Activated T-cell treated with anti-CD3 and anti-CD28 coated beads, Interleukin-2, amount 50 U/mL, for 72 hours (primary cell): ENCODE measurements around the gene VSIG10L2. TPM values are rescaled to one million over a fixed set of nuclear protein-coding genes. Genes with fewer than 3 reads are reported as not detected.
A peak's percentile ranks its signal among the peaks of the same experiment; 100 is the strongest.

Experiments used
- ATAC-seq, 2 donors: fragments of 150-1000 bp; cut with Tn5 transposase; replicated peaks in 1 of 2; 2 replicates each; pipeline ENCODE4 v1.10.0; 2021; ENCODE audit warnings: moderate library complexity in 2 of 2, mild to moderate bottlenecking in 1 of 2
- DNase-seq, 2 donors: peaks; one replicate each; pipeline ENCODE4 v3.0.0; 2021 to 2022; ENCODE audit warnings: mixed read lengths in 1 of 2
- H3K27ac Mint-ChIP-seq: one replicate; pipeline ENCODE4 v1.8.0; 2022; ENCODE audit warnings: mild to moderate bottlenecking, moderate library complexity, mixed read lengths
- H3K27me3 Mint-ChIP-seq: one replicate; pipeline ENCODE4 v1.8.0; 2022; ENCODE audit warnings: low read depth, mixed read lengths
- H3K36me3 Mint-ChIP-seq, 2 donors: one replicate each; pipeline ENCODE4 v1.8.0; 2022; ENCODE audit warnings: mixed read lengths in 2 of 2, mild to moderate bottlenecking in 1 of 2; ENCODE audit not compliant: insufficient read depth in 2 of 2
- H3K4me1 Mint-ChIP-seq: one replicate; pipeline ENCODE4 v1.8.0; 2022; ENCODE audit warnings: low read depth, mixed read lengths
- H3K4me3 Mint-ChIP-seq, 2 donors: one replicate each; pipeline ENCODE4 v1.8.0; 2022; ENCODE audit warnings: mild to moderate bottlenecking in 2 of 2, mixed read lengths in 2 of 2, moderate library complexity in 2 of 2
- H3K9me3 Mint-ChIP-seq, 2 donors: one replicate each; pipeline ENCODE4 v1.8.0; 2022; ENCODE audit warnings: mixed read lengths in 2 of 2
- total RNA-seq, 2 donors: library from RNA; stranded (reverse); gene quantifications; one replicate each; pipeline ENCODE4 v1.2.3, GENCODE V29; 2022

Gene VSIG10L2
- total RNA-seq, 2 donors from 2014 or later: not detected

DNA sequence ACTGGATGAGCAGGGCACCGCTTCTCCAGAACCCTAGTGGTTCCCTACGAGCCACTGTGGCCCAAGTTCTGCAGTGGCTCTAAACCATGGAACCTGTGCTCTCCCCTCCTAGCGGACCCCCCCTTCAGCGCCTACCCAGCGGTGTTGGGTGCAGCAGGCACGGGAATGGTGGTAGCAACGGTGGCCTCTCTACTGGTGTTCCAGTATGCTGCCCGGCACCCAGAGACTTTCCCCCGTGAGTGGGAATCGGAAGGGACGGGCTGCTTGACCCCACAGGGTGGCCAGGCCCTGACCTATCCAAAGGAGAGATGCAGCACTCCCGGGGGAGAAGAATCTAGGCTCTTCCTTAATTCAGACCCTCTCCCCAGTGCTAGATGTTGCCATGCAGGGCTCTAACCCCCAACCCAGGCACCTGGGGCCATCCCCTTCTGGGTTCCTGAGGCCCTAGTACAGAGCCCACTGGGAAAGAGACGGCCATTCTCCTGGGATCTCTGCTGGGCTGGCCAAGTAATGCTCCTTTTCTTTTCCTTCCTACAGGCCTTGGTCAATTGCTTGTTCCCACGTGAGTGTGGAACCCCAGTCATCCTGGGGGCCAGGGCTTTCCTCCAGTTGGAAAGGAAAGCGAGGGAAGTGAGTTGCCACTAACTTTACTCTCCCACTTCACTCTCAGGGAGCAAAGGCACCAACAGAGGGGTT lies 9.2 kb downstream of the VSIG10L2 start:
- no peaks in the 10 kb centered on the region for H3K36me3 Mint-ChIP-seq
- no peak for DNase-seq
- no peaks in the 10 kb centered on the region for H3K27me3 Mint-ChIP-seq
- H3K4me3 Mint-ChIP-seq: no peak overlapping the region
- H3K9me3 Mint-ChIP-seq: no peaks in the 10 kb centered on the region
- peaks cover 7% of the 10 kb centered on the region for H3K4me1 Mint-ChIP-seq
- no peak overlapping the region for H3K27ac Mint-ChIP-seq
- ATAC-seq: no peak

DNA sequence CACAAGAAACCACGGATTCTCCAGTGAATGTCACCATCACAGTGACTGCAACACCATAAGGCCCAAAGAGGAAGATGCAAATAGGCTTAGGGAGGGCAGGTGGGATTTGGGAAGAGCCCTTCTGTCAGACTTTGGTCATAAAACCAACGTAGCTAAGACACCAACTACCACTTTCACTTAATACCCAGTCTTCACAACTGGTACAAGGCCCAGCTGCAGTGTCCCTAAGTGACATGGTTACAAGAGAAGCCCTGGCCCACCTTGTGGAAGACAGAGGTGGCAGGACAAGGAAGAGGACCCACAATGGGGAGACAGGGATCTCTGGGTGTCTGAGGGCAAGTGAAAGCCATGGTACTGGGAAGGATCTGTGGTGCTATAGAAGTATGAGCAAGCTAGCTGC lies 10.0 kb downstream of the VSIG10L2 start:
- no peak for ATAC-seq
- Mint-ChIP-seq H3K4me1 (peaks cover 7% of the 10 kb centered on the region), H3K4me3 (no peak overlapping the region), H3K27ac (no peak overlapping the region), H3K36me3 (no peaks in the 10 kb centered on the region), H3K27me3 (no peaks in the 10 kb centered on the region), H3K9me3 (no peaks in the 10 kb centered on the region)
- no peak for DNase-seq

DNA sequence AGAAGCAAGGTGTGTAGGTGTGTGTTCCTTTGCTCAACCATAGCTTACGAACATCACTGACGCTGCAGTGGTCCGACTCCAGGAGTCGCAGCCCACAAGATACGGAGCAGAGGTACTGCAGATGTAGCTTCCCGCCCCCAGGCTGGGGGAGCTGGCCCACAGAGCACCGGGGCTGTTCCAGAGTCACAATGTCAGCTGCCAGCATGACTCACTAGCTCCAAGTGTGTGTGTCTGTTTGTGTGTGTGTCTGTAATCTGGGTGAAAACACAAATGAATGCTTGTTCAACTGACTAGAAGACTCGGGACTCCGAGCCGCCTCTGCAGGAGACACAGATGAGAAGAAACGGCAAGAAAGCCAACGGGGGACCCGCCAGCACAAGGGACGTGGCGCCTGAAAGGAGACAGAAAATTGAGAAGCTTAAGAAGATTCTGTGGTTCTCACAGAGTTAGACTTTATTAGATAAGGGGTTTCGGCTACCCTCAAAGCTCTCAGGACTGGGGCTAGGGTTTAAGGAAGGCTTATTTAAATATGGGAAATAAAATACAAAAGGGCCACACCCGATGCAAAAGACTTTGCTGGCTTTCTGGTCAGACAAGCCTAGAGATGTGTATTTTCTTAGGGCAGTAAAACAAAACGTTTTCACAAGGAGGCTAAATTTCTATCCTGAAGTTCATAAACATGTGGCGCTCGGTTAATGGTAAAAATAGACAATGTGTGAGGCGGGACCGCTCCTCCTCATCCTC lies 10.7 kb downstream of the VSIG10L2 start:
- no peaks in the 10 kb centered on the region for H3K36me3 Mint-ChIP-seq
- DNase-seq (no peak), ATAC-seq (no peak)
- H3K27ac Mint-ChIP-seq: no peak overlapping the region
- H3K4me3 Mint-ChIP-seq: no peak overlapping the region
- H3K4me1 Mint-ChIP-seq: peaks cover 8% of the 10 kb centered on the region
- H3K9me3 Mint-ChIP-seq: no peaks in the 10 kb centered on the region
- no peaks in the 10 kb centered on the region for H3K27me3 Mint-ChIP-seq

DNA sequence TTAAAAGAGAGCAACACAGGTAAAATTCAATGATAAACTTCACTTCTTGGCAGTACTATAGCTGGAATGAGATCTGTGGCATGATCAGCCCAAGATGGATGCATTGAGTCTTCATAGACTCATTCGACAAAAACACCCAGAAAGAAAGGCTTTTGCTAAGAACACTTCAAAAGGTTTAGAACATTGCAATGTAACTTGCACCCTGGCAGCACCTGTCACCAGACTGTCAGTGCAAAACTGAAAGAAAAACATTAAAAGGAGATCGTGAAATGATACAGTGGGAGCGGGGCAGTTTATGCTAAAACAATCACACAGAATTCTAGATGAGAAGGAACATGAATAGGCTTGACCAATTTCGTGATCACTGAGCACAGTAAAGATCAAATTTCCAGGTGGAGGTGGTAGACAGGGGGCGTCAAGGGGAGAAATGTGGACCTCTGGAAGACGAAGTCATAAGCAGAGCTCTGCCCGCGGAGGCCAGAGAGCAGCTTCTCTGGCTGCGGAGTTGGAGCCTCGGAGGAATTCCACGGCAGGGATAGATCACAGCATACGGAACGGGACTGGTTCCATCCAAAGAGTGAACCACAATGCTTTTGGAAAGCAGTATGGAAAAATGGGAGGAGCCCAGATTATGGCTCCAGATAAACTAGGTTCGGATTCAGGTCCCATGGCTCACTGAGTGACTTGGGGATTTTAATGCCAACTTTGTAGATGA lies 11.9 kb downstream of the VSIG10L2 start:
- Mint-ChIP-seq H3K27me3 (no peaks in the 10 kb centered on the region), H3K4me3 (peak overlapping the region; percentile 14 to 44), H3K9me3 (peaks cover 0 to 3% of the 10 kb centered on the region in 2 donors), H3K4me1 (peaks cover 19% of the 10 kb centered on the region), H3K27ac (no peak overlapping the region), H3K36me3 (peaks cover 1 to 5% of the 10 kb centered on the region in 2 donors)
- ATAC-seq (no peak), DNase-seq (no peak)

DNA sequence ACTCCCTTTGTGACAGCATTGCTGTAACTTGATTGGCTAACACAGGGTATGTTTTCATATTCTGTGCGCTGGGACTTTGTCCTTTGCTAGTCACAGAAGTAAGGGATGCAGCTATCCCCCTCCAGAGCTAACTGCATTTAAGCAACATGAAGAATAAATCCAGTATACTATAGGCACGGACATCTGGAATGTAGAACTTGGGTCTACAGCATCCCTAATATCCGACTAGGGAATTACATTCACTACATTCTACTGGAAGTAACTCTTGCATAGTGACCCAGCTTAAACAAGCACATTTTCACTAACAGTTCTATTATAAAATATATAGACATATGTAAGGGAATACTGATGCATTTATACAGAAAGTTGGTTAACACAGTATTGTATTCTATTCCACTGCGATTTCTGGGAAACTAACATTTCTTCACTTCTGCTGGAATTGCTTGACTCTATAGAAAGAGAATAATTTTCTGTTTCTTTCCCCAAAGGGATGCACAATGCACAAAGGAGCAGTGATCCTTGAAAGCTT lies 13.1 kb downstream of the VSIG10L2 start:
- no peak overlapping the region for H3K27ac Mint-ChIP-seq
- peaks cover 1 to 5% of the 10 kb centered on the region in 2 donors for H3K36me3 Mint-ChIP-seq
- ATAC-seq (no peak), DNase-seq (no peak)
- H3K4me1 Mint-ChIP-seq: peaks cover 19% of the 10 kb centered on the region
- H3K9me3 Mint-ChIP-seq: peaks cover 0 to 5% of the 10 kb centered on the region in 2 donors
- H3K4me3 Mint-ChIP-seq: no peak overlapping the region
- no peaks in the 10 kb centered on the region for H3K27me3 Mint-ChIP-seq

DNA sequence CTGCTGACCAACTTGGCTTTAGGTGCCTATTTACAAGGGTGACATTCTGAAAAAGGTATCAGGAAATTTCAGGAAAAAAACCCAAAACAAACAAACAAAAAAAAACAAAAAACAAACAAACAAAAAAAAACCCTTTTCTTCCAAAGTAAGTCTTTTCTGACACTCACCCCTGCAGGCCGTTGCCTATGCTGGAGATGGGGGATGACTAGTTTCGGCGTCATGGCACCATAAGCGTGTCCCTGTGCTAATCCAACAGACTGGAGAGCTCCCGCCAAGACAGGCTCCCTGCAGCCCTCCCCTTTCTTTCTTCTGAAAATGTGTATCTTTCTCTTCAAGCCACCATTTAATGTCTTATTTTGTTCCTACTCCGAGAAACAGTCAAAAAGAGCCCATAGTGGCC lies 13.7 kb downstream of the VSIG10L2 start:
- H3K27ac Mint-ChIP-seq: no peak overlapping the region
- DNase-seq: no peak
- H3K4me1 Mint-ChIP-seq: peaks cover 19% of the 10 kb centered on the region
- no peak overlapping the region for H3K4me3 Mint-ChIP-seq
- H3K36me3 Mint-ChIP-seq: peaks cover 1 to 5% of the 10 kb centered on the region in 2 donors
- H3K9me3 Mint-ChIP-seq: peaks cover 0 to 5% of the 10 kb centered on the region in 2 donors
- H3K27me3 Mint-ChIP-seq: no peaks in the 10 kb centered on the region
- ATAC-seq: no peak

DNA sequence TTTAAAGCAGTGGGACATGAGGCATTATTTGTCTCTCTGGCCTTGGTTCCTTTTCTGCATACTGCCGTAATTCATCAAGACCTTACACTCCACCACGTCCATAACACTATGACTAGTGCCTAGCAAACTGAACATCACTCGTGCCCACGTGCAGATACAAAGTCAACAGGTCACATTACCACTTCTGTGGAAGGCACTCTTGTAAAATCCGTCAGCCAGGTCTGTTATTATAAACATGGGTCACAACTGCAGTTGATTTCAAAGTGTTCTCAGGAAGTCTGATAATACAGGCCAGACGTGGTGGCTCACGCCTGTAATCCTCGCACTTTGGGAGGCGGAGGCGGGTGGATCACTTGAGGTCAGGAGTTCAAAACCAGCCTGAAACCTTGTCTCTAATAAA lies 14.1 kb downstream of the VSIG10L2 start:
- H3K9me3 Mint-ChIP-seq: peaks cover 0 to 5% of the 10 kb centered on the region in 2 donors

DNA sequence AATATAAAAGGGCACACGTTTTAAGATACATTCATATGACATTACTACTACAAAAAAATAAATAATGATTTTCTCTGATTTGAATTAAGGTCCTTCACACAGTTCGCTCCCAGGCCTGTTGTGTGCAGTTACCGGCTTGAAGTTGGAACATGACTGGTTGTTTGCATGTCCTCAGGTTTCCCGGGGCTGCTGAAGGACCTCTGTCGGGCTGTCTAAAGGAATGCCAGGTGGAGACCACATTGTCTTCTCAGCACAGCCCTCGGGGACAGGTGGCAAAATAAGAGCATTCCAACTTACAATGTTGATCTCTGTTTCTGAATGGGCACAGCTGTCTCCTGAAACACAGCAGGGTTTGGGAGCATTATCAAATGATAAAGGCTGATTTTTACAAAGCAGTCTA lies 14.9 kb downstream of the VSIG10L2 start:
- H3K27ac Mint-ChIP-seq: no peak overlapping the region
- H3K4me1 Mint-ChIP-seq: peaks cover 19% of the 10 kb centered on the region
- DNase-seq: no peak
- no peak overlapping the region for H3K4me3 Mint-ChIP-seq
- no peak for ATAC-seq
- no peaks in the 10 kb centered on the region for H3K27me3 Mint-ChIP-seq
- H3K36me3 Mint-ChIP-seq: peaks cover 1 to 5% of the 10 kb centered on the region in 2 donors
- peaks cover 0 to 5% of the 10 kb centered on the region in 2 donors for H3K9me3 Mint-ChIP-seq

More for the DNA sequence above, 14.1 kb downstream of the VSIG10L2 start:
- ATAC-seq (no peak), DNase-seq (no peak)
- peaks cover 1 to 5% of the 10 kb centered on the region in 2 donors for H3K36me3 Mint-ChIP-seq
- peaks cover 19% of the 10 kb centered on the region for H3K4me1 Mint-ChIP-seq
- H3K27me3 Mint-ChIP-seq: no peaks in the 10 kb centered on the region
- no peak overlapping the region for H3K4me3 Mint-ChIP-seq
- no peak overlapping the region for H3K27ac Mint-ChIP-seq

DNA sequence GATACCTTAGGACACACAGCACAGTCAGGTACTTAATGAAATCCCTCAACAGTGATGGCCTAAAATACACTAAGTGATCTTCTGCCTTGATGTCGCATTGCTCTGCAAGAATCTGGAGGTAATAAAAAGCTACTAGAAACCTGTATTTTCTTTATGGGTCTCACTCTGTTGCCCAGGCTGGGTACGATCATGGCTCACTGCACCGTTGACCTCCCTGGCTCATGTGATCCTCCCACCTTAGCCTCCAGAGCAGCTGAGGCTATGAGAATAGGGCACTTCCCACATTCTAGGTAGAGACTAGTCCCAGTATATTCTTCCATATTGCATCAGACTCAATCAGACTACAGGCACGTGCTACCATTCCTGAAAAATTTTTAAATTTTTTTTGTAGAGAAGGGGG lies 21.7 kb downstream of the VSIG10L2 start:
- Mint-ChIP-seq H3K4me3 (no peak overlapping the region), H3K4me1 (peaks cover 2% of the 10 kb centered on the region), H3K27me3 (no peaks in the 10 kb centered on the region), H3K9me3 (peaks cover 0 to 4% of the 10 kb centered on the region in 2 donors), H3K36me3 (peaks cover 0 to 3% of the 10 kb centered on the region in 2 donors), H3K27ac (no peak overlapping the region)
- DNase-seq: no peak
- no peak for ATAC-seq

DNA sequence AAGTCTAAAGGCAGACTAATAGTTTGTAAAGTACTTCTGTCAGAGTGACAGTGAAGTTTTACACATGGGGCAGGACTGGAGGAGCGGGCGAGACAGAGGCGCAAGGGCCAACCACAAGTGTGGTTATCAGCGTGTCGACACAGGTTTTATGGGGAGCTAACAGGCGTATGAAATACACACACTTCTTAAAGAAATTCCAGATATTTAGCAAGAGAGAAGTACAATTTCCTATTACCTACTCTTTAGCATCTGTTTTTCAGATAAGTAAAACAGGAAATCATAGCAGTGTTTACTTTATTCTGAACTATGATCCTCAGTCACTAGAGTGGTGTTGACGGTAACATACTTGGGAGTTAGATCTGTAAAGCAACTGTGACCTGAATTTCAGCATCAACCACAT lies 22.5 kb downstream of the VSIG10L2 start:
- Mint-ChIP-seq H3K27ac (no peak overlapping the region), H3K4me3 (no peak overlapping the region), H3K27me3 (no peaks in the 10 kb centered on the region), H3K36me3 (no peaks in the 10 kb centered on the region), H3K4me1 (no peaks in the 10 kb centered on the region), H3K9me3 (no peaks in the 10 kb centered on the region)
- DNase-seq (no peak), ATAC-seq (no peak)

DNA sequence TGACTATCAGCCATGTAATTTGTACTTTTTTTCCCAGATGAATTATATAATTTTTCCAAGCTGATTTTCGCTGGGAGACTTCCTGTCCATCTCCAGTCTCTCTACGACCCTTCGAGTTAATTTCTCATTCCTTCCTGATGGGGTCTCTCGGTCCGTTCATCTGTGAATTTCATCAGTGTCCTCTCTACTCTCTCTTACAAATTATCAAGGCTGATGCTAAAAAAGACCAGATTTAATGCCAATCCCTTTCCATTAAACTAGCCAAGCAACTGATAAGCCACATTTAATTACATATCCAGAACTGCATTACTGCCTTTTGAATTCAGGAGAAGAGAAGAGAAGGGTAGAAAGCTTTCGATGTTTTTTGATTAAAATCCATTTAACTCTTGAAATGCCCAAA lies 25.8 kb downstream of the VSIG10L2 start:
- Mint-ChIP-seq H3K36me3 (no peaks in the 10 kb centered on the region), H3K27ac (no peak overlapping the region), H3K27me3 (no peaks in the 10 kb centered on the region), H3K9me3 (no peaks in the 10 kb centered on the region), H3K4me3 (no peak overlapping the region), H3K4me1 (no peaks in the 10 kb centered on the region)
- ATAC-seq (no peak), DNase-seq (no peak)

DNA sequence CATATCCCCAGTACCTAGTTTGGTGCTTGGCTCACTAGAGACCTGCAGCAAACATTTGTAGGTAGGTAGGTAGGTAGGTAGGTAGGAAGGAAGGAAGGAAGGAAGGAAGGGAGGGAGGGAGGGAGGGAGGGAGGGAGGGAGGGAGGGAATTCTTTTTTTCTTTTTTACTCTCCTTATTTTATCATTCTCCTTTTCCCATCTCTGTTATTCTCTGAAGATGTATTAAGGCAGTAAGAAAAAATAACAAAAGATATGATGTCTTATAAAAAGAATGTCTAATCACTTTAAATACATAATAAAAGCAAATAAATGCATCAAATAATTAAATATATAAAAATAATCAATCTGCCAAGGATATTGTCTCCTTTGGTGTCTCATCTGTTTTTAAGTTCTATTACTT lies 28.4 kb downstream of the VSIG10L2 start:
- Mint-ChIP-seq H3K9me3 (no peaks in the 10 kb centered on the region), H3K4me3 (no peak overlapping the region), H3K36me3 (no peaks in the 10 kb centered on the region), H3K27ac (no peak overlapping the region), H3K27me3 (no peaks in the 10 kb centered on the region), H3K4me1 (no peaks in the 10 kb centered on the region)
- ATAC-seq (no peak), DNase-seq (no peak)

DNA sequence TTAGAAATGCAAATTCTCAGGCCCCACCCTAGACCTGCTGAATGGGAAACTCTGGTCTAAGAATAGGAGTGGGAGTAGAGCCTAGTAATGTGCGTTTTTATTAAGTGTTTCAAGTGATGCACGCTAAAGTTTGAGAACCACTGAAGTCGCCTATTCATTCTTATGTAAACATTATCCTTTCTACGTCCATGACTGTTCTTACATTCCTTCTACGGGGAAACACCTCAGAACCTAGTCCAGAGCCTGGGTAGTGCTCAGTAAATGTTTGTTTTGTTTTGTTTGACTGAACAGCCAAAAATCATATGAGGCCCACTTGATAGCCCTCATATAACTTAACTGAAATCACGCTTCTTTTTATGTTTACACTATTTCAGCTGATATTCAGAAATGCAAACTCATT lies 29.8 kb downstream of the VSIG10L2 start:
- Mint-ChIP-seq H3K4me1 (no peaks in the 10 kb centered on the region), H3K36me3 (no peaks in the 10 kb centered on the region), H3K27ac (no peak overlapping the region), H3K4me3 (no peak overlapping the region), H3K9me3 (no peaks in the 10 kb centered on the region), H3K27me3 (no peaks in the 10 kb centered on the region)
- ATAC-seq (no peak), DNase-seq (no peak)
